Type B pancreatic cell (in vitro differentiated cells): ENCODE measurements around the gene TM9SF2. TPM values are rescaled to one million over a fixed set of nuclear protein-coding genes. Genes with fewer than 3 reads are reported as not detected.
A peak's percentile ranks its signal among the peaks of the same experiment; 100 is the strongest.
"Not testable (repeated sequence)": the region's sequence is repeated elsewhere in the genome, so short reads cannot be mapped to it uniquely, and the experiment has no call there.

Experiments
- DNase-seq: peaks from one replicate; pipeline ENCODE4 v3.0.0; 2021; ENCODE audit warnings: mixed read lengths; ENCODE audit not compliant: unreplicated experiment; ENCODE audit errors: extremely low spot score
- H3K27ac Mint-ChIP-seq: 2 replicates; pipeline ENCODE4 v1.8.0; 2021; ENCODE audit warnings: mild to moderate bottlenecking, mixed read lengths
- H3K27me3 Mint-ChIP-seq: 2 replicates; pipeline ENCODE4 v1.8.0; 2021; ENCODE audit warnings: mixed read lengths
- H3K36me3 Mint-ChIP-seq: 2 replicates; pipeline ENCODE4 v1.8.0; 2021; ENCODE audit warnings: mixed read lengths
- H3K4me1 Mint-ChIP-seq: one replicate; pipeline ENCODE4 v1.8.0; 2021; ENCODE audit warnings: mixed read lengths; ENCODE audit not compliant: unreplicated experiment
- H3K4me3 Mint-ChIP-seq: 2 replicates; pipeline ENCODE4 v1.8.0; 2021; ENCODE audit warnings: mild to moderate bottlenecking, mixed read lengths
- H3K9me3 Mint-ChIP-seq: 2 replicates; pipeline ENCODE4 v1.8.0; 2021; ENCODE audit warnings: mixed read lengths
- CTCF ChIP-seq: fragments of 200-600 bp; sonication (generic); conservative IDR thresholded peaks from 2 replicates; pipeline ENCODE4 v1.5.0; 2021; ENCODE audit warnings: antibody characterized with exemption, mild to moderate bottlenecking
- total RNA-seq: library from RNA; stranded (reverse); gene quantifications from 2 replicates; pipeline ENCODE4 v1.2.1, GENCODE V29; 2021; ENCODE audit warnings: low replicate concordance

The TM9SF2 gene
- total RNA-seq, 1 donor from 2014 or later = 113 TPM

GRCh38 chr13:99481366-99481765 is 19.9 kb upstream of the TM9SF2 start:
- DNase-seq = no peak
- H3K27ac Mint-ChIP-seq = no peak overlapping the region
- H3K36me3 Mint-ChIP-seq = no peaks in the 10 kb centered on the region
- H3K27me3 Mint-ChIP-seq = no peaks in the 10 kb centered on the region
- H3K4me1 Mint-ChIP-seq = no peaks in the 10 kb centered on the region
- no peak overlapping the region for H3K4me3 Mint-ChIP-seq
- TF ChIP-seq CTCF = no peak
- peaks cover 2% of the 10 kb centered on the region for H3K9me3 Mint-ChIP-seq

- H3K4me1 Mint-ChIP-seq = no peaks in the 10 kb centered on the region
- H3K27me3 Mint-ChIP-seq = no peaks in the 10 kb centered on the region
- peaks cover 6% of the 10 kb centered on the region for H3K9me3 Mint-ChIP-seq
- H3K4me3 Mint-ChIP-seq = no peak overlapping the region
- DNase-seq = no peak
- H3K27ac Mint-ChIP-seq = no peak overlapping the region
- no peaks in the 10 kb centered on the region for H3K36me3 Mint-ChIP-seq
- TF ChIP-seq CTCF = no peak
Observed at GRCh38 chr13:99484473-99484872, 16.8 kb upstream of the TM9SF2 start.

- H3K4me3 Mint-ChIP-seq = no peak overlapping the region
- H3K4me1 Mint-ChIP-seq = no peaks in the 10 kb centered on the region
- DNase-seq = no peak
- no peaks in the 10 kb centered on the region for H3K27me3 Mint-ChIP-seq
- no peaks in the 10 kb centered on the region for H3K36me3 Mint-ChIP-seq
- no peak overlapping the region for H3K27ac Mint-ChIP-seq
- H3K9me3 Mint-ChIP-seq = peaks cover 6% of the 10 kb centered on the region
- no peak for TF ChIP-seq CTCF
Observed at GRCh38 chr13:99486996-99487395, 14.3 kb upstream of the TM9SF2 start.

- Mint-ChIP-seq H3K4me1 (no peaks in the 10 kb centered on the region), H3K27me3 (peaks cover 8% of the 10 kb centered on the region), H3K4me3 (no peak overlapping the region), H3K9me3 (peaks cover 6% of the 10 kb centered on the region), H3K27ac (no peak overlapping the region), H3K36me3 (no peaks in the 10 kb centered on the region)
- DNase-seq = no peak
- no peak for TF ChIP-seq CTCF
Observed at GRCh38 chr13:99489028-99489427, 12.2 kb upstream of the TM9SF2 start.

GRCh38 chr13:99491750-99492149 is 9.5 kb upstream of the TM9SF2 start:
- peaks cover 14% of the 10 kb centered on the region for H3K27me3 Mint-ChIP-seq
- DNase-seq, H3K4me3 Mint-ChIP-seq, H3K36me3 Mint-ChIP-seq, H3K9me3 Mint-ChIP-seq, H3K4me1 Mint-ChIP-seq, H3K27ac Mint-ChIP-seq: not testable (repeated sequence)

- H3K27ac Mint-ChIP-seq = peak overlapping the region; percentile 71
- TF ChIP-seq CTCF = no peak
- H3K4me3 Mint-ChIP-seq = peak overlapping the region; percentile 14
- DNase-seq = no peak
- peaks cover 25% of the 10 kb centered on the region for H3K4me1 Mint-ChIP-seq
- peaks cover 14% of the 10 kb centered on the region for H3K27me3 Mint-ChIP-seq
- H3K36me3 Mint-ChIP-seq = peaks cover 9% of the 10 kb centered on the region
- peaks cover 13% of the 10 kb centered on the region for H3K9me3 Mint-ChIP-seq
Observed at GRCh38 chr13:99495466-99496183, 5.6 kb upstream of the TM9SF2 start.
